MM.1S (cell line): ENCODE data around the gene TIMM9.

Experiments used
- CTCF ChIP-seq: fragments of 300-600 bp; sonication (generic); IDR thresholded peaks from 2 replicates; pipeline ENCODE4 v1.5.1; 2016; ENCODE audit warnings: antibody characterized with exemption, low read length, mixed read lengths
- EZH2 ChIP-seq: fragments of 300-600 bp; sonication (generic); optimal IDR thresholded peaks from 2 replicates; pipeline ENCODE3; 2017; ENCODE audit warnings: low read depth, mild to moderate bottlenecking, antibody characterized with exemption, low read length, mixed read lengths
- EZH2phosphoT487 ChIP-seq: fragments of 300-600 bp; sonication (generic); IDR thresholded peaks from 2 replicates; pipeline ENCODE4 v1.6.1; 2018; ENCODE audit warnings: antibody characterized with exemption, low read length

DNA sequence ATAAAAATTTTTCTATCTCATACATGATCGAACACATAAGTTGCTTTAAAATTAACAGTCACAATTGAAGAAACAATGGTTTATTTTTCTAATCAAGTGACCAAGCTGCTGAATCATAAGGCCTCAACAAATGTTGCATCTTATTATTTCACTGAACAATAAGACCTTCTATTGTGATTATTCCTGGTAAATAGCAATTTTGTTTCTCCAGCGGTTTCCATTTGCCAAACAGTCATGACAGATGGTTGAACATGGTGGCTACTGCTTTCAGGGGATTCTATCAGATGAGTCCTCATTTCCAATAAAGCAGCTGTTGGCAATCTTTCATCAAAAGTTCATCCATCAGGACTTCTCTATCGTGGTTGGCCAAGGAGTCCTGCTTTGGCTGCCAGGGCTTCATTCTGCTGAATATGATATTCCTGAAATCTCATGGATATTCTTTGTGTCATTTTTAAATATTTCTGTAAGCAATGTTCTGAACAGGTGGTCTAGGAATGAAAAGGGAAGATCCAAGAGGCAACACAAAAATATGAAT lies 18.6 kb downstream of the TIMM9 start:
- no peak for TF ChIP-seq CTCF
- TF ChIP-seq EZH2, result no peak
- TF ChIP-seq EZH2phosphoT487, result no peak
